Osteocyte (in vitro differentiated cells): Measurements from ENCODE around the gene RSPO3. TPM values are rescaled to one million over a fixed set of nuclear protein-coding genes. Genes with fewer than 3 reads are reported as not detected.
"Not testable (repeated sequence)": the region's sequence is repeated elsewhere in the genome, so short reads cannot be mapped to it uniquely, and the experiment has no call there.

Source experiments
- DNase-seq: peaks from one replicate; pipeline ENCODE4 v3.0.0; 2021; ENCODE audit warnings: mixed read lengths; ENCODE audit not compliant: unreplicated experiment; ENCODE audit errors: extremely low spot score
- H3K27ac Mint-ChIP-seq: one replicate; pipeline ENCODE4 v1.8.0; 2021; ENCODE audit warnings: mild to moderate bottlenecking, mixed read lengths; ENCODE audit not compliant: unreplicated experiment
- H3K27me3 Mint-ChIP-seq: one replicate; pipeline ENCODE4 v1.8.0; 2021; ENCODE audit warnings: mixed read lengths; ENCODE audit not compliant: unreplicated experiment
- H3K36me3 Mint-ChIP-seq: one replicate; pipeline ENCODE4 v1.8.0; 2021; ENCODE audit warnings: mixed read lengths; ENCODE audit not compliant: unreplicated experiment
- H3K4me1 Mint-ChIP-seq: one replicate; pipeline ENCODE4 v1.8.0; 2021; ENCODE audit warnings: mixed read lengths; ENCODE audit not compliant: unreplicated experiment
- H3K4me3 Mint-ChIP-seq: one replicate; pipeline ENCODE4 v1.8.0; 2021; ENCODE audit warnings: mild to moderate bottlenecking, moderate library complexity, mixed read lengths; ENCODE audit not compliant: unreplicated experiment
- H3K9me3 Mint-ChIP-seq: one replicate; pipeline ENCODE4 v1.8.0; 2021; ENCODE audit warnings: mixed read lengths; ENCODE audit not compliant: unreplicated experiment
- CTCF ChIP-seq: fragments of 200-600 bp; sonication (generic); IDR thresholded peaks from 2 replicates; pipeline ENCODE4 v1.5.0; 2021; ENCODE audit warnings: antibody characterized with exemption, mild to moderate bottlenecking, moderate library complexity
- total RNA-seq: library from RNA; stranded (reverse); gene quantifications from 2 replicates; pipeline ENCODE4 v1.2.1, GENCODE V29; 2021

RSPO3 gene
- total RNA-seq, 1 donor from 2014 or later = 4.5 TPM

- no peak overlapping the region for H3K27ac Mint-ChIP-seq
- H3K4me3 Mint-ChIP-seq = no peak overlapping the region
- H3K36me3 Mint-ChIP-seq = no peaks in the 10 kb centered on the region
- TF ChIP-seq CTCF = no peak
- H3K27me3 Mint-ChIP-seq = peaks cover 9% of the 10 kb centered on the region
- DNase-seq = no peak
- H3K4me1 Mint-ChIP-seq = no peaks in the 10 kb centered on the region
- no peaks in the 10 kb centered on the region for H3K9me3 Mint-ChIP-seq
These were observed 92.3 kb downstream of the RSPO3 start for GRCh38 chr6:127210725-127211124.

GRCh38 chr6:127212376-127212775 lies 93.9 kb downstream of the RSPO3 start:
- H3K4me3 Mint-ChIP-seq = no peak overlapping the region
- no peaks in the 10 kb centered on the region for H3K9me3 Mint-ChIP-seq
- DNase-seq = no peak
- no peak overlapping the region for H3K27ac Mint-ChIP-seq
- H3K4me1 Mint-ChIP-seq = no peaks in the 10 kb centered on the region
- peaks cover 20% of the 10 kb centered on the region for H3K27me3 Mint-ChIP-seq
- no peak for TF ChIP-seq CTCF
- H3K36me3 Mint-ChIP-seq = no peaks in the 10 kb centered on the region

GRCh38 chr6:127214032-127214431 lies 95.6 kb downstream of the RSPO3 start:
- not testable (repeated sequence) for H3K9me3 Mint-ChIP-seq, H3K36me3 Mint-ChIP-seq, H3K4me1 Mint-ChIP-seq, DNase-seq, H3K27ac Mint-ChIP-seq, H3K4me3 Mint-ChIP-seq
- H3K27me3 Mint-ChIP-seq = peaks cover 12% of the 10 kb centered on the region

- not testable (repeated sequence) for DNase-seq, H3K9me3 Mint-ChIP-seq, H3K4me1 Mint-ChIP-seq, H3K4me3 Mint-ChIP-seq, H3K27ac Mint-ChIP-seq, H3K36me3 Mint-ChIP-seq
- peaks cover 14% of the 10 kb centered on the region for H3K27me3 Mint-ChIP-seq
These were observed 96.1 kb downstream of the RSPO3 start for GRCh38 chr6:127214531-127214930.

- no peaks in the 10 kb centered on the region for H3K9me3 Mint-ChIP-seq
- H3K36me3 Mint-ChIP-seq = no peaks in the 10 kb centered on the region
- peaks cover 18% of the 10 kb centered on the region for H3K27me3 Mint-ChIP-seq
- no peak overlapping the region for H3K4me3 Mint-ChIP-seq
- no peak for DNase-seq
- TF ChIP-seq CTCF = no peak
- no peaks in the 10 kb centered on the region for H3K4me1 Mint-ChIP-seq
- H3K27ac Mint-ChIP-seq = no peak overlapping the region
These were observed 97.5 kb downstream of the RSPO3 start for GRCh38 chr6:127215931-127216330.

GRCh38 chr6:127216810-127217789 lies 98.6 kb downstream of the RSPO3 start:
- peaks cover 18% of the 10 kb centered on the region for H3K27me3 Mint-ChIP-seq
- no peaks in the 10 kb centered on the region for H3K9me3 Mint-ChIP-seq
- no peak for TF ChIP-seq CTCF
- no peak overlapping the region for H3K27ac Mint-ChIP-seq
- no peak overlapping the region for H3K4me3 Mint-ChIP-seq
- no peaks in the 10 kb centered on the region for H3K36me3 Mint-ChIP-seq
- no peak for DNase-seq
- no peaks in the 10 kb centered on the region for H3K4me1 Mint-ChIP-seq
